CD4-positive, CD25-positive, alpha-beta regulatory T cell (primary cell): ENCODE data around the gene TOMM34. TPM values are rescaled to one million over a fixed set of nuclear protein-coding genes. Genes with fewer than 3 reads are reported as not detected.

Experiments
- ATAC-seq, 2 donors: fragments of 150-1000 bp; cut with Tn5 transposase; one replicate each; pipeline ENCODE4 v1.10.0; 2021; ENCODE audit warnings: low read depth in 2 of 2, moderate number of reproducible peaks in 2 of 2, moderate library complexity in 1 of 2
- DNase-seq, 3 donors: peaks; one replicate each; pipeline versions ENCODE4 v3.0.0 to v3.0.0-alpha.2; 2012 to 2022; ENCODE audit warnings: mixed read lengths in 1 of 3
- H3K27ac ChIP-seq: one replicate; pipeline ENCODE4 v1.7.0; 2013; ENCODE audit warnings: mild to moderate bottlenecking, low read length; ENCODE audit not compliant: insufficient read depth, poor library complexity, severe bottlenecking
- H3K27me3 ChIP-seq: one replicate; pipeline ENCODE4 v1.7.0; 2013; ENCODE audit warnings: low read length; ENCODE audit not compliant: control insufficient read depth, insufficient read depth
- H3K36me3 ChIP-seq: one replicate; pipeline ENCODE4 v1.7.0; 2013; ENCODE audit warnings: mild to moderate bottlenecking, low read length, moderate library complexity; ENCODE audit not compliant: control insufficient read depth, insufficient read depth
- H3K4me1 ChIP-seq: 2 replicates; pipeline ENCODE4 v1.7.0; 2013; ENCODE audit warnings: mild to moderate bottlenecking, low read length; ENCODE audit not compliant: insufficient read depth, control insufficient read depth, poor library complexity, severe bottlenecking
- H3K4me3 ChIP-seq: one replicate; pipeline ENCODE4 v1.7.0; 2013; ENCODE audit warnings: low read depth, mild to moderate bottlenecking, low read length, moderate library complexity
- H3K9me3 ChIP-seq, 2 experiments: 1 replicate in 1 of 2; 2 replicates in 1 of 2; pipeline ENCODE4 v1.7.0; 2013; ENCODE audit warnings: low read length in 2 of 2, mild to moderate bottlenecking in 1 of 2, moderate library complexity in 1 of 2; ENCODE audit not compliant: control insufficient read depth in 2 of 2
- H3K27ac Mint-ChIP-seq, 3 donors: one replicate each; pipeline ENCODE4 v1.8.0; 2020 to 2022; ENCODE audit warnings: mild to moderate bottlenecking in 3 of 3, mixed read lengths in 3 of 3, moderate library complexity in 2 of 3
- H3K27me3 Mint-ChIP-seq: one replicate; pipeline ENCODE4 v1.8.0; 2022; ENCODE audit warnings: mild to moderate bottlenecking, mixed read lengths
- H3K36me3 Mint-ChIP-seq: one replicate; pipeline ENCODE4 v1.8.0; 2020; ENCODE audit warnings: mixed read lengths
- H3K4me1 Mint-ChIP-seq, 4 donors: one replicate each; pipeline ENCODE4 v1.8.0; 2020 to 2022; ENCODE audit warnings: mixed read lengths in 4 of 4, mild to moderate bottlenecking in 1 of 4
- H3K4me3 Mint-ChIP-seq, 4 donors: one replicate each; pipeline ENCODE4 v1.8.0; 2020 to 2022; ENCODE audit warnings: mild to moderate bottlenecking in 4 of 4, mixed read lengths in 4 of 4, moderate library complexity in 3 of 4
- H3K9me3 Mint-ChIP-seq, 7 donors: one replicate each; pipeline ENCODE4 v1.8.0; 2020 to 2022; ENCODE audit warnings: mixed read lengths in 7 of 7, mild to moderate bottlenecking in 3 of 7, moderate library complexity in 2 of 7
- polyA plus RNA-seq, 4 donors: library from polyadenylated mRNA; unstranded; fragments of 300-500 nt; fragmentation: Illumina TruSeq; gene quantifications; one replicate each; pipeline ENCODE4 v1.2.3, GENCODE V29; 2021
- total RNA-seq: library from RNA; stranded (reverse); gene quantifications from one replicate; pipeline ENCODE4 v1.2.3, GENCODE V29; 2022

Gene TOMM34
- total and polyA plus RNA-seq, 5 donors from 2014 or later = 10.7 to 24.2 (median 22.1) TPM

DNA sequence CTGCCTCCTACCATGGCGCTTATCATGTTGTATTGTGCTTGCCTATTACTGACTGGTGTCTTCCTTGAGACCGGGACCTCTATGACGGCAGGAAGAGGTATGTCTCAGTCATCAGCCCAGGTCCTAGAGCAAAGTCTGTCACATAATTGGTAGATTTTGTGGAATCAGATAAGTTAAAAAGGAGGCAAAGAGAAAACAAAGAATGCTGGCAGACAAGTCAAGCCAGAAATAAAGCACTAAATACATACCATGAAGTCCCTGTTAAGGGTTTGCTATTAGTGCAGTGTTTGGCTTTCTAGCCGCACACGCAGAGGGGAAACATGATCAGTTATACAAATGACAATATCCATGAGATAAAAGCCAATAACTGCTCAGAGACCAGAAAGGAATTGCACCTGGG, 6.0 kb downstream of the TOMM34 start:
- peaks cover 10 to 56% (median 36%) of the 10 kb centered on the region in 4 donors for H3K4me1 Mint-ChIP-seq
- Histone ChIP-seq H3K36me3 (peaks cover 74% of the 10 kb centered on the region), H3K4me3 (no peak overlapping the region), H3K9me3 (no peaks in the 10 kb centered on the region), H3K4me1 (peaks cover 16% of the 10 kb centered on the region), H3K27ac (no peak overlapping the region), H3K27me3 (no peaks in the 10 kb centered on the region)
- no peaks in the 10 kb centered on the region for H3K9me3 Mint-ChIP-seq
- H3K27me3 Mint-ChIP-seq = no peaks in the 10 kb centered on the region
- DNase-seq (no peak), ATAC-seq (no peak)
- H3K4me3 Mint-ChIP-seq = no peak overlapping the region
- peaks cover 70% of the 10 kb centered on the region for H3K36me3 Mint-ChIP-seq
- H3K27ac Mint-ChIP-seq = peak overlapping the region; percentile 27 to 83 (median 59)

DNA sequence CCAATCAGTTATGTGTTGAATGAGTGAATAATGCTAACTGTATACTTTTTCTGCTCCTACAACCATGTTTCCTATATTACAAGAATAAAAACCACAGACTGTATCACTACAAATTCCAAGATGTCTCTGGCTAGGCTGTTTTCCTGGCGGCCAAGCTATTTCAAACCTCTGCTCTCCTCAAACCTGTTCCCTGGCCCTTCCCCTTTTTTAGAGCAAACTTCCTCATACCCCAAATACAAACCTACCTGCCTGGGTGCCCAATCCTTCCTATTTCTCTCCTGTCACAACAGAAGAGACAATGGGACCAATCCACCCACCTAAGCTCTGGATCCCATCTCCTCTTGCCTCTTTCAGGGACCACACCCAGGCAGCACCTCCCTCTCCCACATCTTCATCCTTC, 7.5 kb downstream of the TOMM34 start:
- no peak for DNase-seq
- Mint-ChIP-seq H3K4me3 (no peak overlapping the region), H3K9me3 (no peaks in the 10 kb centered on the region), H3K4me1 (peaks cover 5 to 41% (median 23%) of the 10 kb centered on the region in 4 donors), H3K36me3 (peaks cover 70% of the 10 kb centered on the region), H3K27me3 (no peaks in the 10 kb centered on the region), H3K27ac (peak overlapping the region; percentile 52 to 83 (median 74))
- H3K27ac ChIP-seq = no peak overlapping the region
- no peaks in the 10 kb centered on the region for H3K9me3 ChIP-seq
- H3K4me3 ChIP-seq = no peak overlapping the region
- H3K27me3 ChIP-seq = no peaks in the 10 kb centered on the region
- H3K4me1 ChIP-seq = peaks cover 3% of the 10 kb centered on the region
- no peak for ATAC-seq
- peaks cover 85% of the 10 kb centered on the region for H3K36me3 ChIP-seq

- ATAC-seq (no peak), DNase-seq (no peak)
- Histone ChIP-seq H3K4me3 (no peak overlapping the region), H3K9me3 (no peaks in the 10 kb centered on the region), H3K36me3 (peaks cover 88% of the 10 kb centered on the region), H3K27ac (no peak overlapping the region), H3K27me3 (no peaks in the 10 kb centered on the region), H3K4me1 (no peaks in the 10 kb centered on the region)
- H3K27me3 Mint-ChIP-seq = no peaks in the 10 kb centered on the region
- H3K36me3 Mint-ChIP-seq = peaks cover 69% of the 10 kb centered on the region
- peaks cover 9 to 29% (median 19%) of the 10 kb centered on the region in 4 donors for H3K4me1 Mint-ChIP-seq
- H3K27ac Mint-ChIP-seq = peak overlapping the region in 2 of 3 donors; percentile 10 to 22
- H3K9me3 Mint-ChIP-seq = no peaks in the 10 kb centered on the region
- no peak overlapping the region for H3K4me3 Mint-ChIP-seq
Observed at GRCh38 chr20:44950368-44950767, 9.8 kb downstream of the TOMM34 start.

- Mint-ChIP-seq H3K4me1 (peaks cover 10 to 28% (median 15%) of the 10 kb centered on the region in 4 donors), H3K36me3 (peaks cover 65% of the 10 kb centered on the region), H3K9me3 (no peaks in the 10 kb centered on the region), H3K27ac (peak overlapping the region in 1 of 3 donors; percentile 28), H3K27me3 (no peaks in the 10 kb centered on the region), H3K4me3 (no peak overlapping the region)
- H3K4me3 ChIP-seq = no peak overlapping the region
- H3K36me3 ChIP-seq = peaks cover 82% of the 10 kb centered on the region
- DNase-seq (no peak), ATAC-seq (no peak)
- H3K27me3 ChIP-seq = no peaks in the 10 kb centered on the region
- no peaks in the 10 kb centered on the region for H3K4me1 ChIP-seq
- H3K9me3 ChIP-seq = no peaks in the 10 kb centered on the region
- no peak overlapping the region for H3K27ac ChIP-seq
Observed at GRCh38 chr20:44948513-44948912, 11.7 kb downstream of the TOMM34 start.

- Mint-ChIP-seq H3K9me3 (no peaks in the 10 kb centered on the region), H3K4me1 (peaks cover 8 to 26% (median 12%) of the 10 kb centered on the region in 4 donors), H3K27ac (no peak overlapping the region), H3K36me3 (peaks cover 61% of the 10 kb centered on the region), H3K4me3 (no peak overlapping the region), H3K27me3 (no peaks in the 10 kb centered on the region)
- DNase-seq = no peak
- Histone ChIP-seq H3K4me1 (no peaks in the 10 kb centered on the region), H3K27me3 (no peaks in the 10 kb centered on the region), H3K9me3 (no peaks in the 10 kb centered on the region), H3K36me3 (peaks cover 82% of the 10 kb centered on the region), H3K27ac (no peak overlapping the region), H3K4me3 (no peak overlapping the region)
- no peak for ATAC-seq
Observed at GRCh38 chr20:44948107-44948506, 12.1 kb downstream of the TOMM34 start.

- Histone ChIP-seq H3K27ac (no peak overlapping the region), H3K4me3 (no peak overlapping the region), H3K27me3 (no peaks in the 10 kb centered on the region), H3K9me3 (no peaks in the 10 kb centered on the region), H3K4me1 (no peaks in the 10 kb centered on the region), H3K36me3 (peaks cover 84% of the 10 kb centered on the region)
- H3K27ac Mint-ChIP-seq = peak overlapping the region in 2 of 3 donors; percentile 50 to 67
- no peaks in the 10 kb centered on the region for H3K9me3 Mint-ChIP-seq
- H3K27me3 Mint-ChIP-seq = no peaks in the 10 kb centered on the region
- DNase-seq = no peak
- H3K4me3 Mint-ChIP-seq = no peak overlapping the region
- H3K36me3 Mint-ChIP-seq = peaks cover 57% of the 10 kb centered on the region
- peaks cover 0 to 18% (median 8%) of the 10 kb centered on the region in 4 donors for H3K4me1 Mint-ChIP-seq
- ATAC-seq = no peak
Observed at GRCh38 chr20:44946271-44946852, 13.8 kb downstream of the TOMM34 start.

DNA sequence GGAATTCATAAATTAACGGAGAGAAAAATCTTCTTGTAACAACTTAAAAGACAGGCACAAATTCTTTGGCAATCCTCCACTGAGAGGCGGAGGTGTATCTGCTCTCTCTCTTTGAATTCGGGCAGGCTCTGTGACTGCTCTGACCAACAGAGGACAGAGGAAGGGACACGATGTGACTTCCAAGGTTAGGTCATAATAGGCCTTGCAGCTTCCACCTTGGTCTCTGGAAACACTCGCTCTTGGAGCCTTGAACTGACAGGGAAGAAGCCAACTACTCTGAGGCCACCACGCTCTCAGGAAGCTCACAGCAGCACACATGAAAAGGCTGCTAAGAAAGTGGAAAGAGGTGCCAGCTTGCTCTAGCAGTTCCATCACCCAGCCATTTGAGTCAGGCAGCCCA, 14.9 kb downstream of the TOMM34 start:
- ATAC-seq (no peak), DNase-seq (no peak)
- H3K4me3 ChIP-seq = no peak overlapping the region
- no peaks in the 10 kb centered on the region for H3K9me3 Mint-ChIP-seq
- H3K4me3 Mint-ChIP-seq = no peak overlapping the region
- peaks cover 0 to 20% (median 8%) of the 10 kb centered on the region in 4 donors for H3K4me1 Mint-ChIP-seq
- H3K27ac Mint-ChIP-seq = peak overlapping the region in 2 of 3 donors; percentile 4 to 78
- H3K36me3 ChIP-seq = peaks cover 83% of the 10 kb centered on the region
- no peaks in the 10 kb centered on the region for H3K9me3 ChIP-seq
- H3K36me3 Mint-ChIP-seq = peaks cover 54% of the 10 kb centered on the region
- H3K27ac ChIP-seq = no peak overlapping the region
- H3K27me3 ChIP-seq = no peaks in the 10 kb centered on the region
- no peaks in the 10 kb centered on the region for H3K27me3 Mint-ChIP-seq
- H3K4me1 ChIP-seq = no peaks in the 10 kb centered on the region

GRCh38 chr20:44943828-44944227, 16.4 kb downstream of the TOMM34 start:
- Histone ChIP-seq H3K27me3 (no peaks in the 10 kb centered on the region), H3K27ac (no peak overlapping the region), H3K9me3 (no peaks in the 10 kb centered on the region), H3K36me3 (peaks cover 77% of the 10 kb centered on the region), H3K4me3 (no peak overlapping the region), H3K4me1 (no peaks in the 10 kb centered on the region)
- peaks cover 0 to 16% (median 7%) of the 10 kb centered on the region in 4 donors for H3K4me1 Mint-ChIP-seq
- peaks cover 50% of the 10 kb centered on the region for H3K36me3 Mint-ChIP-seq
- DNase-seq = no peak
- peak overlapping the region in 1 of 3 donors; percentile 62 for H3K27ac Mint-ChIP-seq
- no peaks in the 10 kb centered on the region for H3K27me3 Mint-ChIP-seq
- no peak overlapping the region for H3K4me3 Mint-ChIP-seq
- H3K9me3 Mint-ChIP-seq = no peaks in the 10 kb centered on the region
- ATAC-seq = no peak
